DMS79 (cell line): Measurements from ENCODE around the gene MISP3.

ENCODE experiments used
- DNase-seq: peaks from one replicate; lab custom pipeline; 2025; lab: John Stamatoyannopoulos, UW

MISP3 gene

DNA sequence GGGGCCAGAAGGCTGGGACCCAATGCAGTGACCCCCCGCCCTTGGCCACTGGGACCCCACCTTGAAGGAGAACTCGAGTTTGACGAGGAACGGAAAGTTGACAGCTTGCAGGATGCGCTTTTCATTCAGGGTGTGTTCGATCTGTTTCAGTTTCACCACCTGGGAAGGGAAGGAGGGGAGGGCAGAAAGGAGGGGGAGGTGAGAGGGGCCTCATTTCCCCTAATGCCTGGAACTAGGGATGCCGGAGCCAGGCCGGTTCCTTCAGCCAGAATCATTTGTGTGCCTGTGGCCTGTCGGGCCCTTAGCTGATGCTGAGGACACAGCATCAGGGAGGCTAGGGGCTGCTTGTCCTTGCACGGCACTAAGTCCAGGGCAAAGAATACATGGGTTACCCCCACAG lies 30.2 kb downstream of the MISP3 start:
- DNase-seq: no peak

DNA sequence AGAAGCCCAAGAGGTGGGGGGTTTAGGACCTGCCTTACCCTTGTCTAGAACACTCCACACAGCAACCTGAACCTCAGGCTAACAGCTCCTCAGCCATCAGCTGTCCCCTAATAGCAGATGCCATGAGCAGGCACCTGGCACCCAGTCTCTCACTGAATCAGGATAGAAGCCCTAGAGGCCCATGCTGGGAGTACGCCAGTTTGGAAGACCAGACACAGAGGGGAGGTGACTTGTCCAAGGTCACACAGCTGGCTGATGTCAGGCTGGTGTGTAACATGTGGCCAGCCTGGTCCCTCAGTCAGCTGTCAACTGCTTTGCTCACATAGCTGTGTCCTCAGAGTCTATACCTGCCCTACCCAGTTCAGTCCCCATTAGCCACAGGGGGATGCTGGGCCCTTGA lies 30.7 kb downstream of the MISP3 start:
- DNase-seq: no peak

DNA sequence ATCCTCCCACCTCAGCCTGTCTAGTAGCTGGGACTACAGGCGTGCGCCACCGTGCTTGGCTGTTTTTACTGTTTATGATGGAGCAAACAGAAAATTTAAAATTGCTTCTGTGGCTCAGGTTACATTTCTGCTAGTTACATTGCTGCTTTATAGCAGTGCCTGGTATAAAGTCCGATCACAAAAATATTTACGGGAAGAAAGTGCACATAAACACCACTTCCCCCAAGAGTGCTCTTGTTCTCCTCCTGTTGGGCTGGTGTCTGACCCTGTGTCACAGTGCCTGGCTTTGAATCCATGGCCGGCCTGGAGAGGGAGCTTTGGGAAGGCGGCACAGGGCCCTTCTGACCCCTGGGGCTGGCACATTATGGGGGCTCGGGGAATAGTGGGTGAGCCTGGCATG lies 33.1 kb downstream of the MISP3 start:
- no peak for DNase-seq

DNA sequence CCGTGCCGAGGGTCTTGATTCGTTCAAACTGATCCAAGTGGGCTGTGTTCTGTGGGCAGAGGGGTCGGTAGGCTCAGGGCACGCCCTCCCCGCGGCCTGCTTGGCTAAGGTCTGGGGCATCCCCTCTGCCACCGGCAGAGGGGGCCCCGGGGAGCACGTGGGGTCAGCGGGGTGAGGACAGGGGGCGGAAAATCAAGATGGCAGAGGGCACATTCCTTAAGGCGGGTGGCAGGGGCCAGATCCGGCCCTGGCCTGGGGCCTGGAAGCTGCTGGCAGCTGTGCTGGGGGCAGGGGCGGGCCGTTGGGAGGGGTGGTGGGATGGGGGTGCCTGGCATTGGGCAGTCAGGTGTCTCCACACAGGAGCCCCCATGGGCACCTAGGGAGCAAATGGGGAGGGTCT lies 34.3 kb downstream of the MISP3 start:
- no peak for DNase-seq

DNA sequence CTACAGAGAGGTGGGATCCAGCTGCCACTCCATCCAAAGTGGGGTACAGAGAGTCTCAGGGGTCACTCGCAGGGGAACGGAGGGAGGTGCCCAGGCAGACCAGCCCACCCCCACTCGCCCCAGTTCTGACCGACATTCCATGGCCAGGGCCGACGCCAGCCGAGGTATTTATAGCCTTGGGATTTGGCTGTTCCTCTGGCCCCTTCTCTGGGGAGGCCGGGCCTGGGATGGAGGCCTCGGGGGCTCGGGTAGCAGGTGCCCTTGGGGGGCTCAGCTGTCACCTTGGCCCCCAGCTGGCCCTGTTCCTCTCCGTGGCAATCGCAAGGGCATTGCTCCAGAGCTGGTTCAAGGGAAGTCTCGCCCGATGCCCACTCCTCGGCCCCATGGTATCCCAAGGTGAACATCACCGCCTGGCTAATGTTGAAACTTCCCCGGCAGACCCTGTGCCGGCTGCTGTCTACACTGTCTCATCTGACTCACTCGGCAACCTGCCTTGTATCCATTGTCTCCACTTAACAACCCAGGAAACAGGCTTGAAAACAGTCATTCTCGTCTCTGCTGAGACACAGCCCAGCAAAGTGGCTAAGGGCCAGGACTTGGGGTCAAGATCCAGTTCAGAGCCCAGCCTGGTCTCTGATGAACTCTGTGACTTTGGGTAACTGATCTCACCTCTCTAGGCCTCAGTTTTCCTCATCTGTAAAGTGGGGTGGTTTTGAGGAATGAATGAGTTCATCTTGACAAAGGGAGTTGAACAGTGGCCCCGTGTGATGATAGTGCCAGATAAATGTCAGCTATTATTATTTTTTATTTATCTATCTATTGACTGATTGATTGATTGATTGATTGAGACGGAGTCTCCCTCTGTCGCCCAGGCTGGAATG lies 35.2 kb downstream of the MISP3 start:
- no peak for DNase-seq

DNA sequence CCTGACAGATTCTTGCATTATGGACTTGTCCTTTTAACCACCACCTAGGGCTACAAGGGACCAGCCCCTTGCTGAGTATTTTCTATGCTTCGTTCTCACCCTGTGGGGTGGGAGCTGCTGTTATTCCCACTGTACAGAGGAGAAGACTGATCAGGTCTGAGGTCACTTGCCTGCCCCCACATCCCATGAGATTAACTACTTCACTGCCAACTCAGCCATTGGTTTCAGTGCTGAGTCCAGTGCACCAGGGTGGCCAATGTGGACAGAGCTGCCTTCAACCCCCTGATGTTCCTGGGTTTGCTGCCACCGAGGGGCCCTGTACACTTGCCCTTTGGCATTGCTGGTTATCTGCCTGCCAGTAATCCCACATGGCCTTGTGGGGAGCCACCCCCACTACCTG lies 38.1 kb downstream of the MISP3 start:
- no peak for DNase-seq

DNA sequence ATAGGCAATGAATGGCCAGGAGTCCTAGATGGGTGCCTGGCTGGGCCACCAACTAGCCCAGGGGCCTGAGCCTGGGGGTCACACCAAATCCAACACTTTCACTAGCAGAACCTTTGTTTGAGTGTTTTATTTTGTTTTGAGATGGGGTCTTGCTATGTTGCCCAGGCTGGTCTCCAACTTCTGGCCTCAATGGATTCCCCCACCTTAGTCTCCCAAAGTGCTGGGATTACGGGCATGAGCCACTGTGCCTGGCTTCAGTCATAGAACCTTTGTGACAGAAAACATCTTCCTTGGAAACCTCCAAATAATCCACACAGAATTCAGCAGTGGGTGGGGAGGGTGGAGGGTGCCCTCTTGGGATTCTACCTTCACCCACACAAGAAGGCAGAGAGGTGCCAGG lies 38.9 kb downstream of the MISP3 start:
- no peak for DNase-seq

DNA sequence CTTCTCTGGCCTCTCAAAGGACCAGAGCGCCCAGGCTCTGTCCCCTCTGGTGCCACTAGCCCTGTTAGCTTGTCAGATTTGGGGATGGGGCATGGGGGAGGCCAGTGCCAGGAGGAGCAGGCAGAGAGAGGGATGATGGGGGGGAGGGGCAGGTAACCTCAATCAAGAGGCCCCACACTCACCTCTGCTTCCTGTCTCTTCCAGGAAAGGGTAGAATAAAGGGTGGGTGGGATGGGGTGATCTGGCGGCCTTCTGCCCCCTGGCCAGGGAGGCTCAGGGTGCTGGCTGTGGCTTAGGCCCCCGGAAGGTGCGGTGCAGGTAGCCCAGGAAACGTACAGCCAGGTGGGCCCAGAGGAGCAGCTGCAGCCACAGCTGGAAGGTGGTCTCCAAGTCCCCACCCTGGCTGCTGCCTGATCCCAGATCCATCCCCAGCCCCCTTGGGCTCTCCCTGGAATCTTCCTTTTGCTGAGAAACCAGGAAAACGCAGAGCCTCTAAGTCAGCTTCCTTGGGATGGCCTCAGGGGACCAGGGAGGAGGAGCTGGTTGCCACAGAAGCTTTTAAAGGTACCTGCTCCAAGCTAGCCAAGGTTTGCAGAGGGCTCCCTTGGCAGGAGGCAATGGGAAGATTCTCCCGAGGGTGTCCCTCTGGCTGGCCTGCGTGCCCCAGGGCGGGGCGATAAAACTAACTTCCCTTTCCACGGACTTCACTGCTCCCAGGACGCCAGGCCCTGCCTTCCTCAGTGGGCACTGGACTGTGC lies 39.6 kb downstream of the MISP3 start:
- no peak for DNase-seq

DNA sequence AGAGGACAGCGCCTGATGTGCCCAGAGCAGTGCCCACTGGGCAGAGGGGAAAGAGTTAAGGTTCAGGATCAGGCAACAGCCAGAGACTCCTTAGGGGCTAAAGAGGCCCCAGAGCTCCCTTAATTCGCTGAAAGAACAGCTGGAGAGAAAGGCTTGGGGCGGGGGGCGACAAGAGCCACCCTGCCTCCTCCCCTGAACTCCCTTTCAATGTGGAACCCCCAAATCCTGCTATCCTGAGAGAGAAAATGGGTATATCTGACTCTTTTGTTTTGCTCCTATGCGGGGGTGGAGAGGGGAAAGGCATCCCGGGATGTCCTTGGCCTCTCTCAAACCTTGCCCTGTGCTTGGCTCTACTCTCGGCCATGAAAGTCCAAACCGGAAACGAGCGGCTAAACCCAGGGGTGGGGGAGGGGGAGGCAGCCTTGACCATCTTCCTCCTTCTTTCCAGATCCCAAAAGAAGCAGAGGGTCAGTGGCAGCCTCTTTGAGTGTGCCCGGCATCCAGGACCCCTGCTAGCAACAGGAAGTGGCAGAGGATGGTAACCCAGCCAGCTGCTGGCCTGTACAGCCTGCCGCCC lies 40.3 kb downstream of the MISP3 start:
- no peak for DNase-seq

DNA sequence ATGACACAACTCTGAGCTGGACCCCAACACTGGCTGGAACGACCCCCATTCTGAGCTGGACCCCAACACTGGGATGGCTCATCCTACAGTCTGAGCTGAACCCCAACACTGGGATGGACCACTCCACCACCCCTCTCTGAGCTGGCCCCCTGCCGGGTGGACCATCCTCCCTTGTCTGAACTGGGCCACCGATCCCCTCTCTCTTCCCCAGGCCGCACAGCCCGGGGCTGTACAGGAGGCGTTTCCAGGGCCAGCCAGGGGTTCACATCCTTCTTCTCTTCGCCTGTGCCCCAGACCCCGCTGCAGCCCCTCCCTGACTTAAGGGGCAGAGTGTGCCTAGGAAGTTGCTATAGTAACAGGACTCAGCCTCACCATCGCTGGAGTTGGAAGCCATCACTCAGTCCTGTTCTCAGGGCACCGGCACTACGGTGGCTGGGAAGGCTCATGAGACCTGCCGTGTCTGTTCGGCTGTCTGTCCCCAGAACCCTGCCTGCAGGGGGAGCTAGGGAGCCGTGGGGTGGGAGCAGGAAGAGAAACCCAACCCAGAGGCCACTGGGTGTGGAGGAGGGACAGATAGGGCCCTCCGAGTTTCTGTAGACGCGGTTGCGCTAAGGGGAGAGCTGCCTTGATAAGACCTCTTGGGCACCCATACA lies 41.3 kb downstream of the MISP3 start:
- no peak for DNase-seq

DNA sequence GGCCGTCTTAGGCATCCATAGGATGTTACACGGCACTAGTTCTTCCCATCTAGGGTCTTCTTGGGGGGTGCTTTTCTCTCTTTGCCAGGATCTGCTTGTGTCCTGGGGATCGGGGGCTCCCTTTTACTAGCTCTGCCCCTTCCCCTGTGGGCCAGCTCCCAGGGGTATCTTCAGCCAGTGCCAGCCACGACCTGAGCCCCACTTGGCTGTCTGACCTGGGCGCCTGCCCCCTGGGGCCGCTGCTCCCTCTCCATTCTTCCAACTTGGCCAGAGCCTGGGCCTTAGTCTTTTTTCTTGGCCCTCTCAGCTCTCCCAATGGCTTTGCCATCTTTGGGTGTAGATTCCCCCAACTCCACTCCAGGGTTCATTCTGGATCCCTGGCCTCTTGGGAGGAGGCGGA lies 41.9 kb downstream of the MISP3 start:
- DNase-seq: no peak

DNA sequence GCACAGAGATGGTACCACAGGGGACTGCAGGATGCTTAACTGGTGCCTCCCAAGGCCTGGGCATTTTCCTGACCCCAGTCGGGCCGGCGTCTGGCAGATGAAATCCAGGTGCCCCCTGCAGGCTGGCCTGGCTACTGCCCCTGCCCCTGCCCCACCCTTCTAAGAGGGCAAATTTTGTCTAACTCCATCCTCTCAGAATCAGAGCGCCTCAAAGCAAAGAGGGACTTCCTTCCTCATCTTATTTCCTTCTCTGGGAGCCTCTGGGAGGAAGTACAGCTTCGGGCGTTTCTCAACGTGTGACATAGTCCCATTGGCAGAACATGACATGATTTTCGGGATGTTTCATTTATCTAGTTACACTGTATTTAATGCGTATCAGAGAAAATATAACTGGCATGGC lies 42.3 kb downstream of the MISP3 start:
- no peak for DNase-seq

DNA sequence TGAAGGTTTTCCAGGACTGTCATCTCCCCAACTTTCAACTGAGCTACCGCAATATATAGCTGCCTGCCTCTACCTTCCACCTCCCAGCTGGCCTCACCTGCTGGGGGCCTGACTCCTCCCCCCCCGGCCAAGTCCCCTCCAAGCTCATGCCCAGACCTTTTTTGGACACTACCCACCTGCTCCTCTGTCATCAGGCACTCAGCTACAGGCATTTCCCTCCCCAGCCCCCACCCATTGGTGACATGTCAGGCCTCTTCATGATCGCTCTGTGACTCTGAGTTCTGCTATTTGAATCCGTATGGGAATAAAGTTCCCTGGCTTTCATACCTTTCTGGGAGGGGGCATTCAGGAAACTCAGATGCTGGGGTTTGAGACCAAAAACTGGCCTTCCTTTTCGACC lies 43.2 kb downstream of the MISP3 start:
- no peak for DNase-seq

DNA sequence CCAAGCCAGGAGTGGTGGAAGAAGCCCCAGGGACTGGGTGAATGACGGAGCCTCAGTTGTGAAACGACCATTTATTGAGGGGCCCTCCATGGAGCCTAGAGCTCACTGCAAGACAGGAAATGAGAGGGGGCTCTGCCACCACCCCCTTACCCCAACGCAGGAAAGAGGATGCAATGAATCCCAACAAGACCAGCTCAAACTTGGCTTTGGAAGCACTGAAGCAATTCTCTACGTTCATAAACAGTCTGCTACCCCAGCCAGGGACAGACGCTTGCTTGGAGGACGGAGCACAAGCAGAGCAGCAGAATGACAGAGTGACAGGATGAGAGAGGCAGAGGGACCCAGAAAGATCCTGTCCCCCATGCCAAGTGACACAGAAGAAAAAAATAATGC lies 43.9 kb downstream of the MISP3 start:
- DNase-seq: no peak

DNA sequence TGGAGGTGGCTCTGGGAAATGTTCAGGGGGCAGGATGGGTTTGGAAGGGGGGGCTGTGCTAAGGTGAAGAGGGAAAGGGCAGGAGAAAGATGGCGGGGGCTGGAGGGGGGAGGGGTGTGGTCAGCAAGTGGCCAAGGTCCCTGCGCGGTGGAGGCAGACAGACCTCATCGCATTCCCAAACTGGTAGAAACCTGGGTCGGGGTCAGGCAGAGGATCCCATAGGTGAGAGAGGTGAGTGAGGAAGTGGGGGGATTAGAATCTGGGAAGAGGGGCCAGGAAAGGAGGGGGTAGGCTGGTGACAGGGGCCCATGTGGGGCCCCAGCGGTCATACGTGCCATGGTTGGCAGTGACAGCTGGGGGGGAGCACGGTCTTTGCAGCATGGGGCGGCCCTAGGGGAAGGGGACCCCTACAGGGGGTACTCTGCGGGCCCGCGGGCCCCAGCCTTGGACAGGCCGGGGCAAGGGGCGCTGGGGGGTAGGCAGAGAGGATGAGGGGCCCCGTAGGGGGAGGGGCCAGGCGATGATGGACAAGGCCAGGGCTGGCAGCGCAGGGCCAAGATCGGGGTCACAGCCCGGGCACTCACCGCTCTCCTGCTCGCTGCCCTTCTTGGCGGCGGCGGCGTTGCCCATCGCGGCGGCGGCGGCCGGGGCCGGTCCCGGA lies 44.5 kb downstream of the MISP3 start:
- no peak for DNase-seq

DNA sequence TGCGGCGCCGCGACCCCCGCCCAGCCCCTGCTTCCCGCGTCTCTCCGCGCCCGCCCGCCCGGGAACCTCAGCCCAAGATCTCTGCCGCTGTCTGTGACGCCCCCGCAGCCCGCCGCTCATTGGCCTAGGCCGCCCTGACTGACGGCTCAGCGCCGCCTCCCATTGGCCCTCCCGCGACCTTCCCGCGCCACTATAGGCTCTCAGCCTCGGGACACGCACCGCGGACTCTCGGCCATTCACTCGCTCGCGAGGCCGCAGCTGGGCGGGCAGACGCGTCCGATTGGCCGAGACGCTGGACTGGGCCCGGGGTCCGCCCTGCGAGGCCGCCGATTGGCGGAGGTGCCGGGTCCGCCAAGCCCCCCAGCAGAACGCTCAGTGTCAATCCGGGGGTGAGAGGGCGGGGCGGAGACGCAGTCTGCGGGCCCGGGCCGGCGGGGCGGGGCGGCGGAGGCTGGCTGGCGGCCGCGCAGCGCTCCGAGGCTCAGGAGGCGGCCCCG lies 45.1 kb downstream of the MISP3 start, which contains the start of gene PRKACA:
Gene PRKACA, minus strand, starts transcription at position 95 of the 497 bp plus-strand sequence. CDS start 215 bp downstream, outside the sequence.
- peak; percentile 95 for DNase-seq

DNA sequence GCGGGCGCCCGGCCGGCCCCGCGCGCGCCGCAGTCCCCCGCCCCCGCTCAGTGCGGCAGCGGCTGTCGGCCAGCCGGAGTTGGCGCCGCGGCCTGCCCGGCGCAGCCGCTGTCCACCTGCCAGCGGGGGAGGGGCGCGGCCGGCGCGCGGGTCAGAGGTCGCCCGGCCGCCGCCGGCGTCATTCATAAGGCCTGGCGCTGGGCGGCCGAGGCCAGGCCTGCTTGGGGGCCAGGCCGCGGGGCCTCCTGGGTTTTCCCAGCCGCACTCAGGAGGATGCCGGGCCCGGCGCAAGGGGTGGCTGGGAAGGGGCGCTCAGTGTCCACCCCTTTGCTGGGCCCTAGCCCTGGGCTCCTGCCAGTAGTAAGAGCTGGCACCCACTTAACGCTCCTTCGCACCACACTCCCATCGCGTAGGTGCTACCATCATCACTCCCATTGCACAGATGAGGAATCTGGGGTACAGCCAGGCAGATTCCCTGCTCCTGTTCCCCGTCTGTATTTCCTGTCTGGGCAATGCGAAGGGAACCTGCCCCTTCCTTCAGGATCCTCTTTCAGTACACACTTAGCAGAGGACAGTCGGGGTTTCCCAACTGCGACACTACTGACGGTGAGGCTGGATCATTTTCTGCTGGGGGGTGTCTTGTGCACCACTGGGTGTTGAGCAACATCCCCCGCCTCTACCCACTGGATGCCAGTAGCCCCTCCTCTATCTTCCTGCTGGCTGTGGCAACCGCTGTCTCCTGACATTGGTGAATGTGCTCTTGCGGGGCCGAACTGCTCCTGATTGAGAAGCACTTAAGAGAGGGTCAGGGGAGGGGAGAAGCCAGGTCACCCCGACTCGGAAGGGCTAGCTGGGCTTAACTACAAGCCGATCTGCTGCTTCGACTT lies 45.8 kb downstream of the MISP3 start:
- no peak for DNase-seq

DNA sequence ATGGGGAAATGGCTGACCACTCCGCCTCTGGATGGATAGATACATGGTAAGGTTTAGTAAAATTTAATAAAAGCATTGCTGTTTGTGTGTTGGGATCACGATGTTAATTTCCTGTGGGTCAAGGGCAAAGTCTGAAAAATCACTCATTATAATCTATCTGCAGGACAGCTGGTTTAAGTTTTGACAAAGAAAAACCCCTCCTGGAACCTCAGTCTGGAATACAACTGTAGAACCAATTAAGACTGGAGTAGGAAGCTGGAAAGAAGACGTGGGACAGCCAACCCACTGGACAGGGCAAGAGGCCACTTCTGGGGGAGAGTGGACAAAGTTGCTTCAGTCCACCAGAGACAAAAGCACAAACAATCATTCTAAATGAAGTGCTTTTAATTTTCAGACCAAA lies 46.6 kb downstream of the MISP3 start:
- DNase-seq: no peak

DNA sequence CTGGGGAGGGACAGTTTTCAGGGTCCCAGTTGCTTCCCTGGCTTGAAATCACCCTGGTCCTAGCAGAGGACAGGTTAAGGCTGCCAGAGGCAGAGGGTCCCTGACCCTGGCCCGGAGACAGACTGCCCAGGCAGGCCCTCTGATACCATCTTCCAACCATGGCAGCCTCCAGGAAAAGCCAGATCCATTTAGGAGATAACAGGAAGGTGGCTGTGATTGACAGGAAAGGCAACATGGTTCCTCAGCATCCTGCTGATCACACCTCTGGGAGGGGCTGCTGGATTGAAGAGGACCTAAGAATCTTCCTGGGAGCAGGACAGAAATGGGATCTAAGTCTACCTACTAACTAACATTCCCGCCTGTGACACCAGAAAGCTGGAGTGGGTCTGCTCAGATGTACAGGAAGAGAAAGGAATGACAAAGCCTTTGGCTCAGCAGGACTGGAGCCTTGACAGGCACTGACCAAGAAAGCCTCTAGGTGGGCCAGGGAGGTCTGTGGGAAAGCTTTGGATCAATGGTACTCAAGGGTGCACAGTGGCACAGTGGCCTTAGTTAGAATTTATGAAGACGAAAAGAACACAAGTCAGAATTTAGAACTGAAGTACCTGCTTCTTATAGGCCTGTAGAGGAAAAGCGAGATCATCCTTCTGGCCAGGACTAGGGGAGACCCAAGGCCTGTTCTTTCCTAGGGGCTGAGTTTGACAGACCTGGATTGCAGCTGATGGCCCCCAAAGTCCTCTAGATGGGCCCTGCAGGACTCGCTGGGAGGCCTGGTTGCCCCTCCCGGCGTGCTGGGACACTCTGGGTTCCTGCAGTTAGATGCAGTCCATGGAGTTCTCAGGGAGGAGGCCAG lies 47.3 kb downstream of the MISP3 start:
- DNase-seq: no peak

DNA sequence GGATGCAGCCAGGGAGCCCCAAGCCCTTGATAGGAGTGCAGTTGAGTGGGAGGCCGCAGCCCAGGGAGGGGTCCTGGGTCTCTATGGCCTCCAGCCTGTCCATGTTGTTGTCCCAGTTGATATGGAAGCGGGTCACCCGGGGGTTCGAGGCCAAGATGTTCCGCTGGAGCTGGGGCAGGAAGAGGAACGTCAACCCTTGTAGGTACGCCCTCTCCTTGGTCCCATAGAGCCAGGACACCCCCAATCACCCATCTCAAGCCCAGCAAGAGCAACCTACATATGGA lies 47.9 kb downstream of the MISP3 start:
- no peak for DNase-seq
